ENCODE measurements around the gene METTL17.

Gene METTL17

GRCh38 chr14:21018781-21019180, 29.0 kb downstream of the METTL17 start:
- TF ChIP-seq CTCF (IDR thresholded peaks at IDR 0.05; ENCODE audit: insufficient read depth, low read depth, low read length, missing control alignments): no peak
- no peak for DNase-seq (ENCODE audit: low read depth)
- H3K4me3 ChIP-seq (ENCODE audit: low read depth, low read length): no peak overlapping the region

GRCh38 chr14:21019366-21019765, 29.6 kb downstream of the METTL17 start:
- no peak overlapping the region for H3K4me3 ChIP-seq (ENCODE audit: low read depth, low read length)
- TF ChIP-seq CTCF (IDR thresholded peaks at IDR 0.05; ENCODE audit: insufficient read depth, low read depth, low read length, missing control alignments): no peak
- DNase-seq (ENCODE audit: low read depth): no peak

- DNase-seq (ENCODE audit: low read depth): no peak
- no peak for TF ChIP-seq CTCF (IDR thresholded peaks at IDR 0.05; ENCODE audit: insufficient read depth, low read depth, low read length, missing control alignments)
- H3K4me3 ChIP-seq (ENCODE audit: low read depth, low read length): no peak overlapping the region
Measured at GRCh38 chr14:21020977-21021545, 31.3 kb downstream of the METTL17 start.

GRCh38 chr14:21022686-21023085, 32.9 kb downstream of the METTL17 start:
- no peak overlapping the region for H3K4me3 ChIP-seq (ENCODE audit: low read depth, low read length)
- no peak for DNase-seq (ENCODE audit: low read depth)
- TF ChIP-seq CTCF (IDR thresholded peaks at IDR 0.05; ENCODE audit: insufficient read depth, low read depth, low read length, missing control alignments): no peak

GRCh38 chr14:21023174-21023573, 33.4 kb downstream of the METTL17 start:
- H3K4me3 ChIP-seq (ENCODE audit: low read depth, low read length): no peak overlapping the region
- no peak for DNase-seq (ENCODE audit: low read depth)
- no peak for TF ChIP-seq CTCF (IDR thresholded peaks at IDR 0.05; ENCODE audit: insufficient read depth, low read depth, low read length, missing control alignments)

GRCh38 chr14:21023817-21024584, 34.2 kb downstream of the METTL17 start:
- TF ChIP-seq CTCF (IDR thresholded peaks at IDR 0.05; ENCODE audit: insufficient read depth, low read depth, low read length, missing control alignments): no peak
- H3K4me3 ChIP-seq (ENCODE audit: low read depth, low read length): no peak overlapping the region
- no peak for DNase-seq (ENCODE audit: low read depth)
